GM19328 (cell line): Measurements from ENCODE around the gene RTL10.

Experiments
- ATAC-seq: cut with Tn5 transposase; IDR thresholded peaks from one replicate; pipeline ENCODE4 v1.9.1; 2021; ENCODE audit warnings: mild to moderate bottlenecking, moderate library complexity; ENCODE audit not compliant: unreplicated experiment

The RTL10 gene

DNA sequence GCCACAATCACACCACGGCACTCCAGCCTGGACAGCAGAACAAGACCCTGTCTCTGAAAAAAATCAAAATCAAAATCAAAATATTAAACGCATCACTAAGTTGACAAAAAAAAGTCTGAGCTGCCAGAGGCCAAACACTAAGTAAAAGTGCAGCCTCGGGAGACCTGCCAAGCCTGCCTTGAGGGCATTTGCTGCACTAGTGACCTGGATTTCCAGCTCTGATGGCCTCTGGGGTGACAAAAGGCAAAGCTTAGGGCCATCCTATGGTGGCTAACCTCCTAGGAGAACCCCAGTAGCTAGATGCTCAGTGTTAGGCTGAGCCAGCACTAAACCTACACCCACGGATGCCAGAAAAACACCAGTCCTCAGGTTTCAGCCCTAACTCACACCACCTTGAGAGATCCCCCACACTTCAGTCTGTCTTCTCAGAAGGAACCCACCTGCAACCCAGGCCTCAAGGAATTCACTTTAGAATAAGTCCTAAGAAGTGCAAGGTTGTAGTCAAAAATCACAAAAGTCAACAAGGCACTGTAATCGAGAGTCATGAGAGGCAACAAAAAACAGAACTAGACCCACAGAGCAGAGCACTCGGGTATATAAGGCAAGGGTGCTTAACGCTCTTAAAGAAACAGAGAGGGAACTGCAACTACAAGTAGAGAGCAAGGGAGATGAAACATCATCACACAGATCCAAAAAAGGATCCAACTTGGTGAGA, 28.6 kb downstream of the RTL10 start:
- no peak for ATAC-seq

DNA sequence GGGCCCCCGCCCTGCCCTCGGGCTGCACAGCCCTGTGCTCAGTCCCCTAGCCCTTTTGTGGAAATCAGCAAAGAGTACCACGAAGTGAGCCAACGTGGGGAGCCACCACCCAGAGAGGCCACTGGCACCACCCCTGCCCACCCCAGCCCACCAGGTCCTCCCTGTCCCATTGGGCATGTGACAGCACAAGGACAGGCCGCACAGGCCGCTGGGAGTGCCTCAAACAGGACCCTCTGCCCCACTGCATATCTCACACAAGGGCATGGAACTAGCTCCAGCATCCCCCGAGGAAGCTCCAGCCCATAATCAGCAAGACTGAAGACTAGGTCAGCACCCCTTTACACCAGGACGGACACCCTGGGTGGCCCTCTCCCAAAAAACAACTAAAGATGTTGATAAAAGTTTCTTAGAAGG, 29.7 kb downstream of the RTL10 start:
- ATAC-seq = no peak

DNA sequence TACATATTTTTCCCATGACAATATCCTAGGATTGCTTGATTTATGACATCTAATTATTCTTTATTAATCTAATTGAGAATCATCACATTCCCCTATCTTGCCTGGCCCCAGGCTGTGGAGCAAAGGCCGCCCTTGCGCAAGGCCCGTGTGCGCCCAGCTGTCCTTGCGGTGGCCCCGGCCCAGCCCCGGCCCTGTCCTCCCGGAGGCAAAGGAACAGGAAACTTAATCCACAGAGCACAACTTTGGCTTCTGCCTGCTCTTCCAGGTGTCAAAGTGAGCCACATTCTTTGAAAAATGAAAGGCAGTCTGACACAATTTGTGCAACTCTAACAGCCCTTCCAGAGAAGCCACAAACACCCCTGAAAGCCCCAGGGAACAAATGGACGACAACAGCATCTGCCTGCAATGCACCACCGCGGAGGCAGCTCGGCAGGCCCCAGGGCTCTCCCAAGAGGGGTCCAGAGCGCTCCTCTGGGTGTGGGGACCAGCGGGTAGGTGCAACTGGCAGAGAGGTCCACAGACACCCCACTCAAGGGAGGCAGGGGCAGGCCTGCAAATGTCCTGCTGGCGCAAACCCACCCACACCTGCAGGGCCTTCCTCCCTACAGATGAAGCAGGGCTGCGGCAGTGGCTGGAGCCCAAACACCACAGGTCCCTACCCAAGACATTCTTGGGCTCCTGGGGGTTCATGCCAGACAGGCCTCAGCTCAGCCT, 30.3 kb downstream of the RTL10 start:
- ATAC-seq = no peak

GRCh38 chr22:19823902-19824211, 30.8 kb downstream of the RTL10 start:
- no peak for ATAC-seq

- ATAC-seq = no peak
Measured at GRCh38 chr22:19823191-19823901, 31.3 kb downstream of the RTL10 start.

GRCh38 chr22:19822301-19823117, 32.2 kb downstream of the RTL10 start:
- ATAC-seq = no peak

GRCh38 chr22:19821523-19822300, 33.0 kb downstream of the RTL10 start:
- ATAC-seq = no peak

DNA sequence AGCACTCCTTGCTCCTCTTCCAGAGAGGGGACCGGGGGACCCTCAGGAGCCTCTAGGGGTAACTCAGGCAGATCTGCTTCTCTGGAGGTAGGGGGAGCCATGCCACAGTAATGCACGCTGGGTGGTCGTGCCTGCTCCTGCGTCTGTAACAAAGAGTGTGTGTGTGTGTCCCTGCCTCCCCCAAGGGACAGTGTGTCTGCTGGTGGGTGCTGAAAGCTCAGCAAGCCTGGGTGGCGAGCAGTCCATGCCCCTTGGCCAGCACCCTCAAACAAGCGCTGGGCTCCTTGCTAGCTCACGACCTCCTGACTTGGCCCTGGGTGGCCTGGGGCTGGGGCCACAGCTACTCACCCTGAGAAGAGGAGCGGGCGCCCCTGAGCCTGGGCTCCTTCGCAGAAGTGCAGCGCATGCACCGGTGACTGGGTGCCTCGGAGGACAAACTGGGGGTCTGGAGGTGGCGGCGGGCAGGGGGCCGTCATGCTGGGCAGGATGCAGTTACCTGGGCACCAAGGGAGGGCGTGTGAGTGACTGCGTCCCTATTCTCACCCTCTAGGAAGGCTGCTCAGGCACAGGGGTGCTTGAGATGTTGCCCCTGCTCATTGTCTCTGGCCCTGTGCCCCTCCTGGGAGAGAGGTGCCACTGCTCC, 33.7 kb downstream of the RTL10 start:
- no peak for ATAC-seq

GRCh38 chr22:19819911-19820879, 34.5 kb downstream of the RTL10 start:
- ATAC-seq = no peak

DNA sequence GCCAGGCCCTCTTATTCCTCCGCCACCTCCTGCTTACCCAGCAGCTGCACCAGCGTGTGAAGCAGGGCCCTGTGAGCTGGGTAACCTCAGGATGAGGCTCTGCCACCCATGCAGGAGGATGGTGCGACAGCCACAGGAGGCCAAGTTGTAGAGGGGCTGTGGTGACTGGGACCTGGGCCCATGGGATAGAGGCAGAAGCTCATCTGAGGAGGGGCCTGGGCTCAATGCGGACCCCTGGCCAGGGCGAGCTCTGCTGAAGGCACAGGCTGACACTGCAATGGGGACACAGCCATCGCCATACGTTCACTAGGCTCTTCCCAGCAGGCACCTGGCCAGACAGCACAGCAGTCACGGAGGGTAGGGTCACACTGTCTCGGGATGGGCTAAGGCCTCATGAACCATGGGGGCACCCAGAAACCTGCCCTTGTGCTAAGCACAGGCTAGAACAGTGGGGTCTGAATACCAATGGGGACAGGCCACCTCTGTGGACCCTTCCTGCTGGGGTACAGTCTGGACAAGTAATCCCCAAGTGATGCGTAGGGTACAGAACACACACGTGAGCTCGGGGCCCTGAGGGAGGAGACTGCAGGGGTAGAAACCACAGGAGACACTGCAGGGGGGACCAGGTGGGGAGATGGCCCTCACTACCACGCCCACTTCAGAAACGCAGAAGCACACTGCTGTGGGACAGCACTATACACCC, 35.3 kb downstream of the RTL10 start:
- ATAC-seq = no peak

DNA sequence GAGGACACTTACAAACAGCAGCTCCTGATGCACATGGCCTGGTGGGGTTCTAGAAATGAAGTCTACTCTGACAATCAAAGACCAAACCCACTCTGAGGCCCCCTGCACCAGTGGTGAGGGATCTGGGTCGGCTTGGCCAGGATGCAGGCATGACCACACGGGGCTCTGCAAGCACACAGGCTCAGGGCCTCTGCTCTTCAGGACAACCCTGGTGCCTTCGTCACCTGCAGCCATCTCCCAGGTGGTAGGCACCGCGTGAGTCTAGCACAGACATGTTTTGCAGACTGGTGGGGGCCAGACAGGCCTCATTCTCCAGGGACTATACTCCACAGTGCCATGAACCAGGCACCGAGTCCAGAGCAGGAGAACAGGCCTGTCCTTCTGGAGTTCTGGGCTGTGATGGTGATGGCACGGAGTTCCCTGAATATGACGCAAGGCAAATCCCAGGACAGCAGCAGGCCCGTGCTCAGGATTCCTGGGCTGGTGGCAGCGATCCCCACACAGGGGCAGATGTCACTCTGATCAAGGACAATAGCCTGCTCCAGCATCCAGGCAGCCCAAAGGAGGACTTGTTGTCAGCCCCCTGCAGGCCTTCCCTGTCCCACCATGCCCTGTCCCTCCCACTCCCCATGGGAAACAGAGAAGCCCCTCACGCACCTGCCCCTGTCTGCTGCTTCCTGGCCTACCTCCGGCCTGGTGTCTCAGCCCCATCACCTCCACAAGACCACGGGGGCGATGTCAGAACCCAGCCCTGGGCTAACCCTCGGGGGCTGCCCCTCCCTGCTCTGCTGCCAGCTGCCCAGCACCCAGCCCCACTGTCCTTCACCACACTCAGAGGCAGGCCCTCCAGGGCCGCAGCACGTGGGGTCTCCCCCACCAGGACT, 36.1 kb downstream of the RTL10 start:
- no peak for ATAC-seq

GRCh38 chr22:19816372-19817119, 38.1 kb downstream of the RTL10 start:
- ATAC-seq = no peak

DNA sequence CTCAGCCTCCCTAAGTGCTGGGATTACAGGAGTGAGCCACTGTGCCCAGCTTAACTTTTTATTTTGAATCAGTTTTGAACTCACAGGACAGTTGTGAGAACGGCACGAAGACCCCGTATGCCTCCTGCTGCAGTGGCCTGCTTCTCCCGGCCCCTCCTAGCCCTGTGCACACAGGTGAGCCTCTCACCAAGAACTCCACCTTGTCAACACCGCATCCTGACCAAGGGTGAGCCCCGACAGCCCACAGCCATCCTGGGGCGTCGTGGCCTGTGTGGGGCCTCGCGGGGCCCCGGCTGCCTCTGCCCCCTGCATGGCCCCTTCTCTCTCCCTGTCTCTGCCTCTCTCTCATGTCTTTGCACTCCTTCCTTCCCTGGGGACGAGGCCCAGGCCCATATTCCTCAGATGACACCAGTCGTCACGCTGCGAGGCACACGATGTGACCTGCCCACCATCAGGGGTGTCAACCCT, 38.8 kb downstream of the RTL10 start:
- ATAC-seq = no peak

DNA sequence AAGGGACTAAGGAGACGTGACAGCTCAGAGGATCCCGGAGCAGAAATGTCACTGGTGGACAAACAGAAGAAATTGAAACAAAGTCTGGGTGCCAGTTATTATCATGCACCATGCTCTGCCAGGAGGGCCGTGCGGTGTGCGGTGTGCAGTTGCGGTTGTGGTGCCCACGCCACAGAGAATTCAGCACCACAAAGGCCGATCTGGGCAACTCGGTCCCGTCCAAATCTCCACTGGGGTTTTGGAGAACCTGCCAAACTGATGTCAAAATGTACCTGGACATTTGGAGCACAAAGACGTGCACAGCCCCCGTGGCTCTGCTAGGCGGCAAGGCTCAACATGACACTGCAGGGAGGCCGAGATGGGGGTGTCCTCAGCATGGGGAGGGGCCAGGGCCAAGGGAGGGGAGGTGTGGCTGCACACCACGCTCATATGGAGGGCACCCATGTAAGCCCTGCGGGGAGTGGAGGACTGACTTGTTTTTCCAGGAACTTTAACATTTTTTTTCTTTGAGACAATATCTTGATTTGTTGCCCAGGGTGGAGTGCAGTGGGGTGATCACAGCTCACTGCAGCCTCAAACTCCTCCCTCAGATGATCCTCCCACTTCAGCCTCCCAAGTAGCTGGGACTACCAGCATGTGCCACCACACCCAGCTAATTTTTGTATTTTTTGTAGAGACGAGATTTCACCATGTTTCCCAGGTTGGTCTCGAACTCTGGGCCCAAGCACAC, 39.4 kb downstream of the RTL10 start:
- no peak for ATAC-seq

GRCh38 chr22:19814428-19814827, 40.2 kb downstream of the RTL10 start:
- ATAC-seq = no peak

DNA sequence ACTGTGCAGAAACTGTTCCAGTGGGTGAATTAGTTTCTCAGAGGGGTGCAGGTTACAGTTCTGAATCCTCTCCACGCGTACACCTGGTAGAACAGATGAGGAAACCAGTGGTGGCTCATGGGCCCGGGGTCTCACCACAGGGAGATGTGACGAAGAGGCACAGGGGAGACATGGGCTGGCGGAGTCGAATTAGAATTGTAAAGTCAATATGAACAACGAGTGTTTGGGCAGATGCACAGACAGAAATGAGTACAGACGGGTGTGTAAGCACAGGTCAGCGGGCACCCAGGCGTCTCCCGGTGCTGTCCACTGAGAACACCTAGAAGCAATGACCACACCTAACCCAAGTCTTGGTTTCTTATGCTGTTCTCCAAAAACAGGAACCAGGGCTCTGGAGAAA, 41.8 kb downstream of the RTL10 start:
- ATAC-seq = no peak
